Kidney epithelial cell (primary cell): Measurements from ENCODE around the gene RSPO1. TPM values are rescaled to one million over a fixed set of nuclear protein-coding genes. Genes with fewer than 3 reads are reported as not detected.

Experiments used
- DNase-seq: peaks from one replicate; pipeline ENCODE4 v3.0.0-alpha.2; 2010; ENCODE audit warnings: low read depth
- H3K27me3 ChIP-seq: 2 replicates; pipeline ENCODE4 v1.6.0; 2011; ENCODE audit warnings: low read length; ENCODE audit not compliant: control insufficient read depth, insufficient read depth
- H3K36me3 ChIP-seq: 2 replicates; pipeline ENCODE4 v1.5.1; 2011; ENCODE audit warnings: low read length; ENCODE audit not compliant: control insufficient read depth, insufficient read depth
- H3K4me3 ChIP-seq: 2 replicates; pipeline ENCODE4 v1.5.1; 2011; ENCODE audit warnings: low read depth, mild to moderate bottlenecking, control low read depth, low read length
- total RNA-seq: library from RNA; depleted of rRNA; stranded (reverse); fragments of >200 nt; gene quantifications from 2 replicates; pipeline ENCODE4 v1.2.3, GENCODE V29; 2015
- TF ChIP-seq, protein P1 (sequence below): IDR thresholded peaks from 2 replicates; pipeline ENCODE4 v1.5.1; 2011; ENCODE audit warnings: mild to moderate bottlenecking, moderate library complexity, low read length, control low read depth, inconsistent platforms; ENCODE audit not compliant: insufficient read depth, poor library complexity, severe bottlenecking

The RSPO1 gene
- total RNA-seq, 1 donor from 2014 or later: 0.08 TPM

DNA sequence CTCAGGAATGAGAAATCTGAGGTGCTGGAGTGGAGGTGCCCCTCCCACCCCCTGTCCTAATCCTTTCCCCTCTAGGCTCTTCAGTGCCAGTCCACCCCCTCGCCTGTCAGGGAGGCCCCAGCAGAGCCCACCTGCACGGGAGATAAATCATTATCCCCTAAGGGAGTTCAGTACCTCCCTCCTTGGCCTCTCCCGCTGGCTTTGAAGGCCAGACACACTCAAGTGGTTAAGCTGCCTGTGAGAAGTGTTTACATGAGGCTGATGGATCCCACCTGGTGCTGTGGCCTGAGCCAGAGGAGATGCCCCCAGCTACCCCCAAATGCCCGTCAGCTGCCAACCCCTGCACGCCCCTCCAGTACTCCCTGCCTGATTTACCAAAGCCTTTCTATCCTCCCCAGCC, 3.7 kb downstream of the RSPO1 start:
- no peak overlapping the region for H3K4me3 ChIP-seq

GRCh38 chr1:37630426-37631028, 4.2 kb downstream of the RSPO1 start:
- H3K4me3 ChIP-seq: no peak overlapping the region
- DNase-seq: no peak
- H3K36me3 ChIP-seq: no peaks in the 10 kb centered on the region
- peaks cover 64% of the 10 kb centered on the region for H3K27me3 ChIP-seq
- TF ChIP-seq, protein P1, sequence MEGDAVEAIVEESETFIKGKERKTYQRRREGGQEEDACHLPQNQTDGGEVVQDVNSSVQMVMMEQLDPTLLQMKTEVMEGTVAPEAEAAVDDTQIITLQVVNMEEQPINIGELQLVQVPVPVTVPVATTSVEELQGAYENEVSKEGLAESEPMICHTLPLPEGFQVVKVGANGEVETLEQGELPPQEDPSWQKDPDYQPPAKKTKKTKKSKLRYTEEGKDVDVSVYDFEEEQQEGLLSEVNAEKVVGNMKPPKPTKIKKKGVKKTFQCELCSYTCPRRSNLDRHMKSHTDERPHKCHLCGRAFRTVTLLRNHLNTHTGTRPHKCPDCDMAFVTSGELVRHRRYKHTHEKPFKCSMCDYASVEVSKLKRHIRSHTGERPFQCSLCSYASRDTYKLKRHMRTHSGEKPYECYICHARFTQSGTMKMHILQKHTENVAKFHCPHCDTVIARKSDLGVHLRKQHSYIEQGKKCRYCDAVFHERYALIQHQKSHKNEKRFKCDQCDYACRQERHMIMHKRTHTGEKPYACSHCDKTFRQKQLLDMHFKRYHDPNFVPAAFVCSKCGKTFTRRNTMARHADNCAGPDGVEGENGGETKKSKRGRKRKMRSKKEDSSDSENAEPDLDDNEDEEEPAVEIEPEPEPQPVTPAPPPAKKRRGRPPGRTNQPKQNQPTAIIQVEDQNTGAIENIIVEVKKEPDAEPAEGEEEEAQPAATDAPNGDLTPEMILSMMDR: no peak

More for the DNA sequence above, 3.7 kb downstream of the RSPO1 start:
- Histone ChIP-seq H3K36me3 (no peaks in the 10 kb centered on the region), H3K27me3 (peaks cover 67% of the 10 kb centered on the region)
- DNase-seq: no peak
- TF ChIP-seq, protein P1: no peak

GRCh38 chr1:37629726-37630425, 4.8 kb downstream of the RSPO1 start:
- Histone ChIP-seq H3K36me3 (no peaks in the 10 kb centered on the region), H3K27me3 (peaks cover 60% of the 10 kb centered on the region), H3K4me3 (no peak overlapping the region)
- TF ChIP-seq, protein P1: no peak
- DNase-seq: no peak

GRCh38 chr1:37629008-37629407, 5.7 kb downstream of the RSPO1 start:
- DNase-seq: no peak
- Histone ChIP-seq H3K27me3 (peaks cover 52% of the 10 kb centered on the region), H3K4me3 (no peak overlapping the region), H3K36me3 (no peaks in the 10 kb centered on the region)
- TF ChIP-seq, protein P1: no peak

- Histone ChIP-seq H3K27me3 (peaks cover 42% of the 10 kb centered on the region), H3K4me3 (no peak overlapping the region), H3K36me3 (no peaks in the 10 kb centered on the region)
- TF ChIP-seq, protein P1: no peak
- no peak for DNase-seq
Measured at GRCh38 chr1:37628026-37628556, 6.6 kb downstream of the RSPO1 start.
